ENCODE results near the gene ATP5F1D.

DNA sequence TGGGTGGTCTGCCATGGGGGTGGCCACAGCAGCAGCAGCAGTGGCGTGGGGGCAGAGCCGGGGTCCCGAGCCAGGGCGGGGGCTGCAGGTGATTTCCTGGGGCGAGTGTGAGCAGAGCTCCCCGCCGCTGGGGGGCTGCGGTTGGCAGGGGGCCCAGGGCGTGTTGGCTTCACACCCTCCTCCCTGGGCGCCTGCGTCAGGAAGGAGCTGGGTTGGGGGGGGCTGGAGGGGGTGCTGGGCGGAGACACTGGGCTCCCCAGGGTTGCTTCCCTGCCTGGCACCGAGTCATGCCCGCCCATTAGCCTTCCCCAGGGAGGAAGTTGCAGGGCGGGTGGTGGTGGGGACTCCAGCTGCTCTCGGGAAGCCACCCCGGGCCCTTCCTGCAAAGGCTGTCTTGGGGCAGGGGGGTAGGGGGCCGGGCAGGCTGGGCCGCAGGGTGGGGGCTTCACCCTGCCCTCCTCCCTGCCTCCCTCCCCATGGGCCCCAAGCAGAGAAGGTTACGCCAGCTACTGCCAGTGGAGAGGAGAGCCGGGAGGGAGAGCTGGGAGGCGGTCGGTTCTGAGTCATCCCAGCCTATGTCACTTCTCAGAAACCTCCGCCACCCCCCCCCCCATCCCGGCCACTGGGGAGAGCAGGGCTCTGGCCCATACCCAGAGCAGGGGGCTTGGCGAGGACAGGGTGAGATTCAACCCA, 11.4 kb downstream of the ATP5F1D start:
- TF ChIP-seq, protein P1, sequence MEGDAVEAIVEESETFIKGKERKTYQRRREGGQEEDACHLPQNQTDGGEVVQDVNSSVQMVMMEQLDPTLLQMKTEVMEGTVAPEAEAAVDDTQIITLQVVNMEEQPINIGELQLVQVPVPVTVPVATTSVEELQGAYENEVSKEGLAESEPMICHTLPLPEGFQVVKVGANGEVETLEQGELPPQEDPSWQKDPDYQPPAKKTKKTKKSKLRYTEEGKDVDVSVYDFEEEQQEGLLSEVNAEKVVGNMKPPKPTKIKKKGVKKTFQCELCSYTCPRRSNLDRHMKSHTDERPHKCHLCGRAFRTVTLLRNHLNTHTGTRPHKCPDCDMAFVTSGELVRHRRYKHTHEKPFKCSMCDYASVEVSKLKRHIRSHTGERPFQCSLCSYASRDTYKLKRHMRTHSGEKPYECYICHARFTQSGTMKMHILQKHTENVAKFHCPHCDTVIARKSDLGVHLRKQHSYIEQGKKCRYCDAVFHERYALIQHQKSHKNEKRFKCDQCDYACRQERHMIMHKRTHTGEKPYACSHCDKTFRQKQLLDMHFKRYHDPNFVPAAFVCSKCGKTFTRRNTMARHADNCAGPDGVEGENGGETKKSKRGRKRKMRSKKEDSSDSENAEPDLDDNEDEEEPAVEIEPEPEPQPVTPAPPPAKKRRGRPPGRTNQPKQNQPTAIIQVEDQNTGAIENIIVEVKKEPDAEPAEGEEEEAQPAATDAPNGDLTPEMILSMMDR (IDR thresholded peaks at IDR 0.05): peak in 2 of 6 experiments; percentile 52 to 68
- TF ChIP-seq EP300 (IDR thresholded peaks at IDR 0.05): peak in 3 of 4 donors; percentile 52 to 63 (median 58)

All from upper lobe of left lung (tissue), 4 donors.